BE2C (cell line): ENCODE data around the gene SHF.
A peak's percentile ranks its signal among the peaks of the same experiment; 100 is the strongest.

Experiments used
- DNase-seq: peaks from one replicate; pipeline ENCODE4 v3.0.0-alpha.2; 2020
- H3K27me3 ChIP-seq: fragments of 250-450 bp; sonication (Bioruptor Pico); 2 replicates; pipeline ENCODE4 v1.5.1; 2020; ENCODE audit warnings: mild to moderate bottlenecking
- H3K36me3 ChIP-seq: fragments of 250-450 bp; sonication (Bioruptor Pico); 2 replicates; pipeline ENCODE4 v1.5.1; 2020; ENCODE audit warnings: mild to moderate bottlenecking
- H3K4me1 ChIP-seq: fragments of 250-450 bp; sonication (Bioruptor Pico); 2 replicates; pipeline ENCODE4 v1.5.1; 2020
- H3K4me3 ChIP-seq: 2 replicates; pipeline ENCODE4 v1.5.1; 2011; ENCODE audit warnings: low read depth, low read length
- H3K9me3 ChIP-seq: fragments of 250-450 bp; sonication (Bioruptor Pico); 2 replicates; pipeline ENCODE4 v1.5.1; 2020
- TF ChIP-seq, protein P1 (sequence below): IDR thresholded peaks from 2 replicates; pipeline ENCODE4 v1.5.1; 2012; ENCODE audit warnings: mild to moderate bottlenecking, low read depth, low read length

The SHF gene

DNA sequence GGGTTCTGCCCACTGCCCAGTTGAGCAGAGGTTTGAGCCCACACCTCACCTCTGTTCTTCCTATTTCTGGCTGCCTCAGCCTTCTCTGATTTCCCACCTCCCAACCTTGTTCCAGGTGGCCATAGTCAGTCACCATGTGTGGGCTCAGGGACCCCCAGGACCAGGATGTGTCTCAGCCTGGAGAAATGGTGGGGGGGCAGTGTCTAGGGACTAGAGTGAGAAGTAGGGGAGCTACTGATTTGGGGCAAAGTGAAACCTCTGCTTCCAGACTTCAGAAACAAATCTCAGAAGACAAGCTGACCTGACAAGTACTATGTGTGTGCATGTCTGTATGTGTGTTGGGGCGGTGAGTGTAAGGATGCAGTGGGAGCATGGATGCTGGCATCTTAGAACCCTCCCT is 22.9 kb downstream of the SHF start:
- no peak overlapping the region for H3K4me3 ChIP-seq
- DNase-seq = no peak
- no peaks in the 10 kb centered on the region for H3K27me3 ChIP-seq
- no peaks in the 10 kb centered on the region for H3K9me3 ChIP-seq
- H3K4me1 ChIP-seq = peaks cover 30% of the 10 kb centered on the region
- peaks cover 11% of the 10 kb centered on the region for H3K36me3 ChIP-seq
- TF ChIP-seq, protein P1, sequence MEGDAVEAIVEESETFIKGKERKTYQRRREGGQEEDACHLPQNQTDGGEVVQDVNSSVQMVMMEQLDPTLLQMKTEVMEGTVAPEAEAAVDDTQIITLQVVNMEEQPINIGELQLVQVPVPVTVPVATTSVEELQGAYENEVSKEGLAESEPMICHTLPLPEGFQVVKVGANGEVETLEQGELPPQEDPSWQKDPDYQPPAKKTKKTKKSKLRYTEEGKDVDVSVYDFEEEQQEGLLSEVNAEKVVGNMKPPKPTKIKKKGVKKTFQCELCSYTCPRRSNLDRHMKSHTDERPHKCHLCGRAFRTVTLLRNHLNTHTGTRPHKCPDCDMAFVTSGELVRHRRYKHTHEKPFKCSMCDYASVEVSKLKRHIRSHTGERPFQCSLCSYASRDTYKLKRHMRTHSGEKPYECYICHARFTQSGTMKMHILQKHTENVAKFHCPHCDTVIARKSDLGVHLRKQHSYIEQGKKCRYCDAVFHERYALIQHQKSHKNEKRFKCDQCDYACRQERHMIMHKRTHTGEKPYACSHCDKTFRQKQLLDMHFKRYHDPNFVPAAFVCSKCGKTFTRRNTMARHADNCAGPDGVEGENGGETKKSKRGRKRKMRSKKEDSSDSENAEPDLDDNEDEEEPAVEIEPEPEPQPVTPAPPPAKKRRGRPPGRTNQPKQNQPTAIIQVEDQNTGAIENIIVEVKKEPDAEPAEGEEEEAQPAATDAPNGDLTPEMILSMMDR = no peak

DNA sequence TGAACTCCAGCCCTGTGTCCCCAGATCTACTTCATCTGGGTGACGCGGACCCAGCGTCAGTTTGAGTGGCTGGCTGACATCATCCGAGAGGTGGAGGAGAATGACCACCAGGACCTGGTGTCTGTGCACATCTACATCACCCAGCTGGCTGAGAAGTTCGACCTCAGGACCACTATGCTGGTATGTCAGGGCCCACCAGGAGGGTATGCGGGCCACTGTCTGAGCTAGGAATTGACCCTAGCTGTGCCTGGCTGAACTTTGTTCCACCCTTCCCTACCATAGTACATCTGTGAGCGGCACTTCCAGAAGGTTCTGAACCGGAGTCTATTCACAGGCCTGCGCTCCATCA is 24.3 kb downstream of the SHF start:
- DNase-seq = no peak
- H3K36me3 ChIP-seq = peaks cover 11% of the 10 kb centered on the region
- TF ChIP-seq, protein P1 = no peak
- no peaks in the 10 kb centered on the region for H3K9me3 ChIP-seq
- no peaks in the 10 kb centered on the region for H3K27me3 ChIP-seq
- peaks cover 24% of the 10 kb centered on the region for H3K4me1 ChIP-seq
- no peak overlapping the region for H3K4me3 ChIP-seq

DNA sequence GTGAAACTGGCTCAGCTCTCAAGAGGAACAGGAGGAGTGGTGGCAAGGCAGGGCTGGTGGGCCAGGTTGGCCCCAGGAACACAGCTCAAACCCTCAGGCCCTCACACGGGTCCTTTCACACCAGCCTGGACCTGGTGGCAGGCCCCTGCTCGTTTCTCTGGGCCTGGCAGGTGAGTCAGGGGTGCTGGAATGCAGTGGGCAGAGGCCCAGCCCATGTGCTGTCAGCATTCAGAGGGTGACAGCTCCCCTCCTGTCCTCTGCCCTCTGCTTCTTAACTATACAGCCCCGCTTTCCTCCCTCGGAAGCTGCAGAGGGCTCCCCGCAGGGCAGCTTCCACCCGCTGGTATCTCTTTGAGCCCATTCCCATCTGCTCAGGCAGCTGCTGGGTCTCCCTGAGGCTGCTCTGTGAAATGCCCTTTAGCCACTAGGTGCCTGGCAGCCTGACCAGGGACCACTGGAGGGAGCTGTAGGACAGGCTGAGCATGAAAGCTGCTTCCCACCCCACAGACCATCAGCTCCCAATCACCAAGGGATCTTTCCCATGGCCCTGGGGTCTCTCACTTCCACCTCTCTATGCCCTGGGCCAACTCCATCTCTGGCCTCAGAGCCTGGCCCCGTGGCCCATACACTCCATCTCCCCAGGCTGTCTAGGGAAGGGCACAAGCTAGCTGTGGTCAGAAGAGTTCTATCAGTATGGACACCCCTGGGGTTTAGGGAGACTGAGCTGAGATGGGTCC is 24.8 kb downstream of the SHF start:
- Histone ChIP-seq H3K9me3 (no peaks in the 10 kb centered on the region), H3K36me3 (peaks cover 6% of the 10 kb centered on the region), H3K4me3 (no peak overlapping the region), H3K4me1 (peaks cover 18% of the 10 kb centered on the region), H3K27me3 (no peaks in the 10 kb centered on the region)
- DNase-seq = peak; percentile 93
- TF ChIP-seq, protein P1 = peak; percentile 99

DNA sequence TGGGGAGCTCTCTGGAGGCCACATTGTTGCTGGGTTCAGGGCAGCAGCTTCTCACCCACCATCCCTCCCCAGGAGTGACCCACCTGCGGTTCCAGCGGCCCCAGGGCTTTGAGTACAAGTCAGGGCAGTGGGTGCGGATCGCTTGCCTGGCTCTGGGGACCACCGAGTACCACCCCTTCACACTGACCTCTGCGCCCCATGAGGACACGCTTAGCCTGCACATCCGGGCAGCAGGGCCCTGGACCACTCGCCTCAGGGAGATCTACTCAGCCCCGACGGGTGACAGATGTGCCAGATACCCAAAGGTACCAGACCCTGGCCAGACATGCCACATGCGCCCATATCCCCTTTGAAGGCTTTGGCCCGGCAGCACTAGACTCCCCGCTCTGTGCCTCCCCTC is 26.1 kb downstream of the SHF start:
- peaks cover 10% of the 10 kb centered on the region for H3K4me1 ChIP-seq
- H3K4me3 ChIP-seq = no peak overlapping the region
- no peaks in the 10 kb centered on the region for H3K27me3 ChIP-seq
- TF ChIP-seq, protein P1 = no peak
- DNase-seq = no peak
- H3K9me3 ChIP-seq = no peaks in the 10 kb centered on the region
- no peaks in the 10 kb centered on the region for H3K36me3 ChIP-seq

DNA sequence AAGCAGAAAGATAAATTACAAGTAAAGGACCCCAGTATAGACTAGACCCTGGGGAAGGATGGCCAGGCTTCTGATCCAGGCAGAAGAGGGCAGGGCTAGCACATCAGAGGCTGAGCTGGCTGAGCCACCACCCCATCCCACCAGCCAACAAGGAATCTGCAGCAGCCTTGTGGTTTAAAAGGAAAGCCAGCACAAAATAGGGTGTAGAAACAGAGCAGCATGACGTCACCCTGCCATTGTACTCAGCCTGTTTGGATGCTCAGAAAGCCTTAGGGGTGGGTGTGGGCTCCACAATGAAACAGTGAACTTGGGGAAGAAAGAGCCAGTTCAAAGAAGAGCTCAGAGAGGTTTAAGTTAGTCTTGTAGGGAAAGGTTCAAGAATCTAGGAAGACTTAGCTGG is 29.8 kb downstream of the SHF start:
- H3K36me3 ChIP-seq = no peaks in the 10 kb centered on the region
- H3K27me3 ChIP-seq = no peaks in the 10 kb centered on the region
- peaks cover 7% of the 10 kb centered on the region for H3K4me1 ChIP-seq
- TF ChIP-seq, protein P1 = no peak
- no peak overlapping the region for H3K4me3 ChIP-seq
- DNase-seq = peak; percentile 46
- H3K9me3 ChIP-seq = no peaks in the 10 kb centered on the region

DNA sequence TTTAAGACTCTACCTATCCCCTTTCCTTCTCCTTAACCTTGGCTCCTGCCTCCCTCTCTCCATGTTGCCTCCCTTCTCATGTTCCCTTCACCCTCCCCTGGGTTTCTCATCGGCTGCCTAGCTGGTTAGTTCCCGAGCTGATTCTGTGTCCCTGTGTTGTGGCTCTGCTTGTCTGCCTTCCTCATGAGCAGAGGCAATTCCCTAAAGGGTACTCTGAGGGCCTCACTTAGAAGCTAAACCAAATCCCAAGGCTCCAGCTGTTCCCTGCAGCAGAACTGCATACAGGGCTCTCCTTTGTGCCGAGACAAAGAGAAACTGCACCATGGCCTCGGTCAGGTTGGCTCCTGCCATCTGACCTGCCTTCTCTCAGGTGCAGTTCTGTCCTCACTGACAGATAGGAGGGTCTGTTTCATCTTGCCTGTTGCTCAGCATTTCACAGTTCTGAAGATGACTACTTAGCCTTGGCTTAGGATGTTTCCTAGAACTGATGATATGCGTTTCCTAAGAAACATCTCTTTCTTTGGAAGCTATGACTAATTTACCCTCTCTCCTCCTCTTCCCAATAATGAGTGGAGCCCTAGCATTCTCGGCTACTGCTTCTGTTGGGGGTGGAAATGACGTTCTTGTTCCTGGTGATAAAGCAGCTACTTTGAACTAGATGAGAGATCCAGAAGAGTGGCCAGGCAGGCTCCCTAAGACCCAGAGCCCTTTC is 30.9 kb downstream of the SHF start:
- Histone ChIP-seq H3K9me3 (no peaks in the 10 kb centered on the region), H3K27me3 (no peaks in the 10 kb centered on the region), H3K4me3 (no peak overlapping the region), H3K36me3 (no peaks in the 10 kb centered on the region), H3K4me1 (peaks cover 7% of the 10 kb centered on the region)
- no peak for DNase-seq
- TF ChIP-seq, protein P1 = no peak
